ENCODE data around the gene LMO3. TPM values are rescaled to one million over a fixed set of nuclear protein-coding genes. Genes with fewer than 3 reads are reported as not detected.

Gene LMO3
- total and polyA plus RNA-seq, 2 of the 4 experiments (the other 2 are of a cell fraction) = 0.54 to 0.84 TPM

- Histone ChIP-seq H3K9ac (ENCODE audit: low read depth, low read length) (no peak overlapping the region), H2AK5ac (ENCODE audit: low read depth, low read length) (no peak overlapping the region), H3K4me2 (ENCODE audit: low read depth, low read length) (no peak overlapping the region; the same call in 1 of the 2 replicates), H2AFZ (replicated peaks; ENCODE audit: low read length, poor library complexity) (no peak overlapping the region), H3K56ac (ENCODE audit: extremely low read depth, insufficient read depth, low read length) (no peak overlapping the region), H3K4me1 (ENCODE audit: control insufficient read depth, insufficient read depth, low read length) (peaks cover 2% of the 10 kb centered on the region; the same call in 1 of the 2 replicates), H3K4ac (ENCODE audit: low read depth, low read length) (no peak overlapping the region), H4K91ac (ENCODE audit: insufficient read depth, low read depth, low read length) (0 out of 2 replicates have a peak overlapping the region, but pooled peaks have one; percentile 41), H2BK5ac (ENCODE audit: low read depth, low read length, poor library complexity, severe bottlenecking) (no peak overlapping the region), H2BK15ac (ENCODE audit: low read depth, low read length) (no peak overlapping the region), H3K4me3 (ENCODE audit: insufficient read depth, low read depth, low read length) (no peak overlapping the region), H2BK120ac (ENCODE audit: low read depth, low read length) (no peak overlapping the region), H2AK9ac (replicated peaks; ENCODE audit: low read depth, low read length, poor library complexity) (no peak overlapping the region), H3K14ac (replicated peaks; ENCODE audit: low read depth, low read length) (no peak overlapping the region), H3K9me3 (ENCODE audit: control insufficient read depth, insufficient read depth, low read length) (no peaks in the 10 kb centered on the region), H3K9me1 (ENCODE audit: insufficient read depth, low read length) (peaks cover 3% of the 10 kb centered on the region; the same call in 1 of the 2 replicates), H2BK20ac (ENCODE audit: low read depth, low read length) (peak overlapping the region; percentile 8; the same call in 1 of the 2 replicates), H4K20me1 (ENCODE audit: insufficient read depth, low read length) (no peaks in the 10 kb centered on the region), H4K5ac (ENCODE audit: low read depth, low read length) (no peak overlapping the region), H3K36me3 (ENCODE audit: control insufficient read depth, insufficient read depth, low read length) (no peaks in the 10 kb centered on the region), H3K27me3 (ENCODE audit: control insufficient read depth, insufficient read depth, low read length) (no peaks in the 10 kb centered on the region), H3K79me1 (ENCODE audit: low read depth in 1 of 2, low read length in 2 of 2) (no peaks in the 10 kb centered on the region), H3K27ac (ENCODE audit: insufficient read depth, low read length) (no peak overlapping the region), H3K23ac (ENCODE audit: low read depth, low read length) (no peak overlapping the region), H4K8ac (ENCODE audit: low read depth in 2 of 2, low read length in 2 of 2) (no peak overlapping the region), H3K18ac (ENCODE audit: low read depth, low read length) (peak overlapping the region; percentile 5; the same call in 1 of the 2 replicates)
- POLR2A ChIA-PET (ENCODE audit: unreplicated experiment) = no interaction called here
- TF ChIP-seq POLR2A (IDR thresholded peaks at IDR 0.05; ENCODE audit: low read depth, low read length) (no peak), SMC3 (IDR thresholded peaks at IDR 0.05; ENCODE audit: low read depth, low read length) (no peak), RCOR1 (IDR thresholded peaks at IDR 0.05; ENCODE audit: insufficient replicate concordance, low read length) (no peak), CHD1 (IDR thresholded peaks at IDR 0.05; ENCODE audit: low read depth, low read length) (no peak), FOS (IDR thresholded peaks at IDR 0.05; ENCODE audit: low read depth, low read length) (no peak), ELK1 (IDR thresholded peaks at IDR 0.05; ENCODE audit: borderline replicate concordance, low read depth, low read length) (no peak), NFE2L2 (IDR thresholded peaks at IDR 0.05; ENCODE audit: low read depth, low read length) (no peak), MAZ (IDR thresholded peaks at IDR 0.05; ENCODE audit: borderline replicate concordance, low read depth, low read length) (no peak), BHLHE40 (IDR thresholded peaks at IDR 0.05; ENCODE audit: low read depth, low read length) (no peak), CEBPB (IDR thresholded peaks at IDR 0.05; ENCODE audit: low read depth, low read length) (no peak)
- ATAC-seq (ENCODE audit: low read depth) (peak; percentile 83), DNase-seq (peak; percentile 69)
- intact Hi-C loops (cut with micrococcal nuclease) (no loop called here), in situ Hi-C loops (cut with MboI; ENCODE audit: low sequenced_read_pairs) (no loop called here), dilution Hi-C loops (cut with HindIII; ENCODE audit: low sequenced_read_pairs, unreplicated experiment) (no loop called here)
- CTCF ChIA-PET = no interaction called here
- WGBS, 2 experiments (ENCODE audit: extremely low coverage in 2 of 2, insufficient read length in 1 of 2) = no CpG with 5 or more reads among the region's 4 CpGs
- no TSS peak for BruUV-seq (replicated peaks)
Observed at GRCh38 chr12:16583969-16584745, 21.8 kb downstream of the LMO3 start.
